ENCODE results near the gene LBR.

The LBR gene

DNA sequence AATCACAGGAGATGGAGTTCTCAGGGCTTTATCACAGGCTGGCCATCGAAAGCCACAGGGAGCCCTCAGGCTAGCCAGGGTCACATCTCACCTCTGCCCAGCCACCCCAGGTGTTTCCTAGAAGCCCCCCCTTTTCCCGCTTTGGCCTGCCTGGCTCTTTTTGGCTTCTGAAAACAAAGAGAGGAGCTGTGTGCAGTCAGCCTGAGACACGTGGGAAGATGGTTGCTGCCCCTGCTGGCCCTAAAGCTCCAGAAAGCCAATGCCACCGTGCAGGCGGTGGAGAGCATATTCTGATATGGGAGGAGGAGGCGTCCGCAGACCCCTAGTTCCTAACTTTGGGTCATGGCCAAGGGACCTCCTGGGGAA lies 18.7 kb upstream of the LBR start:
- DNase-seq (ENCODE audit: low read depth): no peak

DNA sequence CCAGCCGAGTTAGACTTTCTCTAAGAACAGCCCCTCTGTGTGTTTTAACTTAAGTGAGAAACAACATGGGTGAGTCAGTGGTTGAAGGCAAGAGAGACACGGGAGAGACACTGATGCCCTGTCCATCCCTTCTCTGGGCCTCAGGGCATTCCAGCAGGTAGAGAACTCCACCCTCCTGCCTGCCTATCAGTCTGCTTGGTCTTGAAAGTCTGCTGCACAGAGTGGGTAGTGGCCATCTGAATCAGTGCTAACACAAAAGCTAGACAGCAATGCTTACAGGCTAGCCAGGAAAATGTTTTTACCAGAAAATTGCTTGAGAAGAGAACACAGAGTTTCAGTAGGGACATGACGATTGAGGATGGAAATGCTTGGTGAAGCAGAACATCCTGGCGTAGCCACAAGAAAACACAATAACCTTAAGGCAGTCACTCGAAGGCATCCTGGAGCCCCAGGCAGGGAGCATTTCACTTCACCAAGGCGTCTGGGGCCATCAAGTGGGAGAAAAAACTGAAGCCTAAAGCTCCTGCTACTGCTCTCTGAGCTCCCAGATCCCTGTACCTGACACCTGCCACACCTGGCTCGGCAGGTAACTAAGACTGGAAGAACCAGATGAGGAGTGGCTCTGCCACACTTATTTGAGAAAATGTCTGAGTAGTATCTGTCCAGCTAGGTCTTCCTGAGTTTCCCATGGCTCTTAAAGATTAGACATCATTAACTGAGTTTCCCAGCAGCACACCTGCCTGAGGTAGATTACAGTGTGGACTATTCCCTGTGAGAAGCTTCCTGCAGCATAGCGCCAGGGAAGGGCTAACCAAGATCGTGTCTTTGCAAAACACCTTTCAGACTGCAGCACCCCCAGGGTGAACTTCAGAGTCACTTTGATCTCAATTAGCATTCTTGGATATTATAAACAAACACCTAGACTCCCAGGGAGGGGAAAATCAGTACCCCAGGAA lies 18.1 kb upstream of the LBR start:
- no peak for DNase-seq (ENCODE audit: low read depth)

DNA sequence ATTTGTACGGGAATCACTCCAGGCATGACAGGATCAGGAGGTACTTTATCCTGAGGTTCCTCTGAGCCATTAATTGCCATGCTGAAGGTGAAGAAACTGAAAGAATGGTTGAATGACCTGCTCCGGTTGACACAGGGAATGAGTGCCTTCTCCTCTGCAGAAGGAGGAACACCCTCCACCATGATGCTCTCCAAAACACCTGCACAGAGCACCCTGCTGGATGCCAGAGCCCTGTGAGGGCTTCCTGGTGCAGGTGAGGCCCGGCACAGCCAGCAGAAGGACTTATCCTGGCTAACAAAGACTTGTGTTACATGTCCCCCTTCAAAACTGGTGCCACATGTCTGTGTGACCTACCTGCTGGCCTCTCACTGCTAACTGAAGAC lies 14.3 kb upstream of the LBR start:
- DNase-seq (ENCODE audit: low read depth): no peak

DNA sequence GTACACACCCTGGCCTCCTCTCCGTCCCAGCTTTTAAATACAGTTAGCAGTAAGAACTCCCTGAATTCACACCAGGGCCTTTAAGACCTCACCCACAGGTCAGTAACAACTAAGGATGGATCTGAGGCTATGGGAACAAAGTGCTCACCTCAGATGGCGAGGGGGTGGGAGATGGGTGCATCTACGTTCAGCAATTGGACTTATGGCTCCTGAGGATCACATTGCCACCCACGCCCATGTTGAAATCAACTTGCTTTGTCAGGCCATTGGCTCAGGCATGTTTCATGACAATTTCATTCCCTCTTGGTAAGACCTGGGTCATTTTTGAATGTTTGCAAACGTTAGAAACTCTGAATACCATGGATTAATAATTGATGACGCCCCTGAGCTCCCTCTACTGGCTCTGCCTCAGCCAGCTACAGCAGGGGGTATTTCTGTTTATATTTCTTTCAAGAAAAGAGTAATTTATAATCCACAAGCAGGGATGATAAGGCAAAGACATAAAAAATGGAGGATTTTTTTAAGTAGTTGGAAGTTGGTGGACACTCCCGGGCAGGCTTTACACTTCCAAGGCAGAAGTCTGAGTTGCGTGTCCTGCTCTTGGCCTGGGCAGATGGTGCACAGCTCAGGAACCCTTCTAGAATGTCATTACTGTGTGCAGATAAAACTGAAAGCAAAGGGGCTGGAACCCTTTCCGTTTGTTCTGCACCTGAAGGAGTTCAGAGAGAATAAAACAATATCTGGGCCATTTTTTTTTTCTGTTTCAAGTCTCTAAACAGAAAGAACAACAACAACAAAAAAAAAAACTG lies 13.7 kb upstream of the LBR start:
- DNase-seq (ENCODE audit: low read depth): no peak

DNA sequence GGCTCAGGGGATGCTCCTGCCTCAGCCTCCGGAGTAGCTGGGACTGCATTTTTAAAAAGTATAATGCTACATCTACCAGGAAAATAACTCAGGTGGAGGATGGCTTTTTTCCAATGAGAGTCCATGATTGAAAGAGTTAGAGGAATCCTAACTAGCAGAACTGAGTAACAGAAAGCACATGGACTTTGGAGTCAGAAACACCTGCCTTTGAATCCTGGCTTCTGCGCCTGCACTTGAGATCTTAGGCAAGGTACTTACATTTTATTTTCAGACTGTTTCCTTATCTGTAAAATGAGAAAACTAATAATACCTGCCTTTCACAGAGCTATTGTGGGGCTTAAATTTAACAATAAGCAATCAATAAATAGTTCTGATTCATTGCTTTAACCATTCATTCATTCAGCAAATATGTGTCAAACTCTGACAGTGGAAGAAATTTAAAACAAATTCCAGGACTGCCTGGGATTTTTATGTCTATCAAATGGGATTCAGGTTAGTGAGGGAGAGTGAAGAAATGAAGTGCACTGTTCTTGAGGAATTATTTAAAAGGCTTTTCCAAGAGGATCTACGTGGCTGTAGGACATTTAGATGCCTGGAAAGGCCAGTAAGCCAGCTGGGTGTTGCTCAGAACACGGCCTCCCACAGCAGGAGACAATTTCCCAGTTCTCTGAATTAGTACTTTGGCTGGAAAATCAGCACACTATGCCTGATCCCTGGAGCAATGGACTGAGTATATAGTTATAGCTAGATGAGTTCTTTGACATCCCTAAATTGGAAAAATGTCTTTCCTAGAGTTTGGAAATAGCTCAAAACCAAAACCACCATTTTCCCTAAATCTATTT lies 12.8 kb upstream of the LBR start:
- DNase-seq (ENCODE audit: low read depth): no peak

DNA sequence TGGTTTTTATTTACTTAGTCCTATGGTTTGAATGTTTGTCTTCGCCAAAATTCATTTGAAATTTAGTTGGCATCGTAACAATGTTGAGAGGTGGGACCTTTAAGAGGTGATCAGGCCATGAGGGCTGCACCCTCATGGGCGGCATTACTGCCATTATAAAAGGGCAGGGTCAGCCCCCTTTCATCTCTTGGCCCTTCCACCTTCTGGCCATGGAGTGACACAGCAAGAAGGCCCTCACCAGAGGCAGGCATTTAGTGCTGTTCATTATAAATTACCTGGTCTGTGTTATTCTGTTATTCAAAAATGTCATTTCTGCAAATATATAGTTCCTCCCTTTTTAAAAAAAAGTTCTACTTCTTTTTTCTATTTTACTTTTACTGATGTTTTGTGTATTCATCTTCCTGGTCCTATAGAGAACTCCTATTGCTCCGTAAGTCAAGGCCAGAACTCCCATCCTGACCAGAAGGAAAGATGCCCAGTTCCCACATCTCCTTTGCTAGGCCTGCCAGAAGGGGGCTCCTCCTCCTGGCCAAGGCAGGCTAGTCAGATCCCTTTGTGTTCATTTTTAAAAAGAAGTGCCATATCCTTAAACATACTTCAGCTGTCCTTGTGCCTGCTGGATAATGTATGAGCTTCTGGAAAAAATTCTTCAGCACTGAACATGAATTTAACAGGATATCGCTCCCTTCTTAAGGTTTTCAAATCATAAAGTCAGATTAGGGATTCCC lies 10.0 kb upstream of the LBR start:
- DNase-seq (ENCODE audit: low read depth): no peak

DNA sequence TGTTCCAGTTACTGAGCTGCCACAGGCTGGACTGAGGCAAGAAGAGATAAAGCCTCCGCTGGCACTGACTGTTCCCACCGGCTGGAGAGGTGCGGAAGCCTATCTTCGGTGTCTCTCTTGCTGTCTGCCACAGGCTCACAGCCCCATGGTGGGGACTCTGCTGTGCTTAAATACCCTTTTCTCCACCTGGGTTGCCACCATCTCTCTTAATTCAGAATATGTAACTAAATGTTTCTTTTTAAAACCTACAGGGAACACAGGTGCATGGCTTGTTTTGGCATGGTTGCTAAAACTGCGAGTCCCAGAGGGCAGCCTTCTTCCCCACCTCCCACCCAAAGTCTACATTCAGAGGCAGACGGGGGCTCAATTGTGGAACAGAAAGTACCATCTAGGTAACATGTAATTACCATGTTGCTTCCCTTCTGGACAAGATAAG lies 8.1 kb upstream of the LBR start:
- no peak for DNase-seq (ENCODE audit: low read depth)

DNA sequence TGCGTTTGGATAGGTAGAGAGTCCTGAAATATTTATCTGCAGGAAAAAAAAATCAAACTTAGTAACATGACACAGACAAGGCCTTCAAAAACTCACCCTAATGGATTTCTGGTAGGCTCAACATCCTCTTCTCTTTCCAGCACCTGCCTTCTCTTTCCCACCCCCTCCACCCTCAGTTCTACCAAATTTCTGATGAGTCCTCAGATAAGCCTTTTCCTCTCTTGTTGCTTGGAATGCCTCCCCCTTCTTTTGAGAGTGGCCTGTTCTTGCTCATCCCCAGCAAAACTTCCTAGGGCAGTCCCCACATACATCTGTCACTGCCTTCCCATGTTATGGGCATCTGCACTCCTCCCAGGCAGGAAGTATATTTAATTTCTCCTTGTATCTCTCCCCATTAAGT lies 7.6 kb upstream of the LBR start:
- DNase-seq (ENCODE audit: low read depth): no peak

DNA sequence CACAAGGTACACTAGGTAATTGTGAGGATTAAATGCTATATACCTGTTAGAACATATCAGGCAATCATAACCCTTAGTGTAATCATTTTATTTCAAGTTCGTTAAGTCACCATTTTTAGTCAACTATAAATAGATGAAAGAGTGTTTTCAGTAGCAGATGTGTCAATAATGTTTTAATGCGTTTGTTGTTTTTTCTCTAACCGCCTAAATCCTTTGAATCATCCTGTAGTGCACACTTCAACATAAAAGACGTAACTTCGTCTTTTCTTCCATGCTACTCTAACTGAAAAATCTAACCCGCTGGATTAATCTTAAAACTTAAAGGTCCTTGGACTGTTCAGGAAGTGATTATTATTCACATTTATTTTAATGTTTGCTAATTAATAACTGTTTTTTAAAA lies 7.2 kb upstream of the LBR start:
- no peak for DNase-seq (ENCODE audit: low read depth)

DNA sequence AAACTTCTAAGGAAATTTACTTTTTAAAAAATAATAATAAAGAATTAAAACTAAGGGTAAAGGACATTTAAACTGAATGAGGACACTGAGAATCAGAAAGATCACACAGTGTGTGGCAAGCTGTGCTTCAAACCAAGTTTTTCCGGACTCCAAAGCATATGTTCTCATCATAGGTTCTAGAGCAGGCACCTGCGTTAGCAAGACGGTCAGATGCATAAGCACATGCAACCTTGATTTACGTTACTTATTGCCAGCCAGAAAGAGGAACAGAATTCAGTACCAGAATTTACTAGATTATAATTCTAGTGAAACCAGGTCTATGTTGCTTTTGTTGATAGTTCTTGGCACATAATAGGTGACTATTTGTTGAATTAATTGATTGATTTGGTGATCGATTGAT lies 6.2 kb upstream of the LBR start:
- no peak for DNase-seq (ENCODE audit: low read depth)

DNA sequence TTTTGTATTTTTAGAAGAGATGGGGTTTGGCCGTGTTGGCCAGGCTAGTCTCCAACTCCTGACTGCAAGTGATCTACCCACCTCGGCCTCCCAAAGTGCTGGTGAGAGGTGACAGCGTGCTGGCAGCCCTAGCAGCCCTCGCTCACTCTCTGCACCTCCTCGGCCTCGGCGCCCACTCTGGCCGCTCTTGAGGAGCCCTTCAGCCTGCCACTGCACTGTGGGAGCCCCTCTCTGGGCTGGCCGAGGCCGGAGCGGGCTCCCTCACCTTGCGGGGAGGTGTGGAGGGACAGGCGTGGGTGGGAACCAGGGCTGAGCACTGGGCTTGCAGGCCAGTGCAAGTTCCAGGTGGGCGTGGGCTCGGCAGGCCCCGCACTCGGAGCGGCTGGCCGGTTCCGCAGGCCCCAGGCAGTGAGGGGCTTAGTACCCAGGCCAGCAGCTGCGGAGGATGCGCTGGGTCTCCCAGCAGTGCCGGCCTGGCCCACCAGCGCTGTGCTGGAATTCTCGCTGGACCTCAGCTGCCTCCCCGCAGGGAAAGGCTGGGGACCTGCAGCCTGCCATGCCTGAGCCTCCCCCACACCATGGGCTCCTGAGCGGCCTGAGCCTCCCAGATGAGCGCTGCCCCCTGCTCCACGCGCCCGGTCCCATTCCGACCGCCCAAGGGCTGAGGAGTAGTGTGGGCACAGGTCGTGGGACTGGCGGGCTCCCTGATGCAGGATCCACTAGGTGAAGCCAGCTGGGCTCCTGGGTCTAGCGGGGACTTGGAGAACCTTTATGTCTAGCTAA lies 3.4 kb upstream of the LBR start:
- DNase-seq (ENCODE audit: low read depth): no peak

DNA sequence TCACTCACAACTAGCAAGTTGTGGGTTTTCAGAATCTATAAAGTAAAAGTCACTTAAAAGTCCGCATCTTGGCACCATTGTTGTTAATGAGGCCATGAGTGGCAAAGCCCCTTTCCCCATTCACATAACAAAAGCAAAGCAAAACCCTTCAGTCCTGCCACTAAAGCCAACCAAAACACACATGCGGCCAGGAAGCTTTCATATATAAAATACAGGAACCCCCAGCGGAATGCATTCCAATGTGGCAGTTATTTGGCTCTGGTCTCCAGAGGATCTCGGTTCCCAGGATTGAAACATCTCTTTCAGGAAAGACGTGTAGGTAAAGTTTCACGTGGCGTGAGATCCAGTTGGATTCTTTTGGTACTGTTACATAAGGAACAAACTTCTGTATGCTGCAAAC lies 2.5 kb upstream of the LBR start:
- DNase-seq (ENCODE audit: low read depth): no peak

DNA sequence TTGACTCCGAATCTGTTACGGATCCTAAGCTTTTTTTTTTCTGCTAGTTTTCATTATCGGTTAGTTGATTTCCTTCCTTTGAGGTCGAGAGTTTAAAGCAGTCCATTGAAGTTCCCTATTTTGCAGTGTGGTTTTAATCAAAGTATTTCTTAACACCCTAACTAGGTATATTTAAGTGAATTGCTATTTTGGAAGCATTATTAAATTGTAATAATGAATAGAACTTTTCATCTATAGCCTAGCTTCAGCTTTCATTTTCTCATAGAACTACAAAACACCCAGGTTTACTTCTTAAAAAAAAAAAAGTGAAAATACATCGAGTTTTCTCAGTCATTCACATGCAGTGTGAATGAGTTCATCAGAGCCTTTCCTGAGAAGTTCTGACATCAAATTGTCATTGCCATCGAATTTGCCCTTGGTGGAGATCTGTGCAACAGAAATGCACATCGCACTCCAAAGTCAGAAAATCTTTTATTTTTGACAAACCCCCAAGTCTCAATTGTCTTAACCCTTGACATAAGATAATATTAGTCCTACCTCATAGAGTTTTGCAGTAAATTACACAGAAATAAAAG lies 1.1 kb upstream of the LBR start:
- DNase-seq (ENCODE audit: low read depth): no peak

DNA sequence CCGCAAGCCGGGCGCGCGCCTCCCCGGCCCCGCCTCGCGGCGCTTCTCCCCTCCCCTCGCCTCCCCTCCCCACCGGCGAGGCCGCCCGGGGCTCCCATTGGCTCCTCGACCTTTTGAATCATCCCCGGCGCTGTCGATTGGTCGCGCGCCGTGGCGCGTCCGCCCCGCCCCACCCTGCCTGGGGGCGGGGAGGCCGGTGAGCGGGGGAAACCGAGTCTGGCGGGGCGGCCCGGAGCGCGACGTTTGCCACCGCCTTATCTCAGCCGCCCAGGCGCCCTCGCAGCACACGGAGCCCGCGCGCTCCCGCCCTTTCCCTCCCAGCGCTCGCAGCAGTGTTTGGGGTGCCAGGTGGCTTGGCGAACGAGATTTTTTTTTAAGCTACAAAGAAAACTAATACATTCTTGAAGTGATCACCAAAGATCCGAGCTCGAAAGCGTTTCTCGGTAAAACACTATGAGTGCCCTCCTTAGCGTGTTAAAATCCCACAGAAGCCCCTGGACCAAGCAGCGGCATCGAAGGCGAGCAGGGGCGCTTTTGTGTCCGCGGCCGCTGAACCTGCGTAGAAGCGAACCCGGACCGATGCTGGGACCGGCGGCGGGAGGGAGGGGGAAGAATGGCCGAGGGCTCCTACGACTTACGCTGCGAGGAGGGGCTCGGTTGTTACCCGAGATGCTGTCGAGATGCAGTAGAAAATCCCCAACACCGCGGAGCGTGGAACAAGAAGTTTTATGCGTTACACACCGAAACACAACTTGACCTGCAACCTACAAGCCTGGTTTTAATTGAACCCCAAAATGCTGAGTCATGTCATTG lies 436 bp upstream of the LBR start:
- no peak for DNase-seq (ENCODE audit: low read depth)

DNA sequence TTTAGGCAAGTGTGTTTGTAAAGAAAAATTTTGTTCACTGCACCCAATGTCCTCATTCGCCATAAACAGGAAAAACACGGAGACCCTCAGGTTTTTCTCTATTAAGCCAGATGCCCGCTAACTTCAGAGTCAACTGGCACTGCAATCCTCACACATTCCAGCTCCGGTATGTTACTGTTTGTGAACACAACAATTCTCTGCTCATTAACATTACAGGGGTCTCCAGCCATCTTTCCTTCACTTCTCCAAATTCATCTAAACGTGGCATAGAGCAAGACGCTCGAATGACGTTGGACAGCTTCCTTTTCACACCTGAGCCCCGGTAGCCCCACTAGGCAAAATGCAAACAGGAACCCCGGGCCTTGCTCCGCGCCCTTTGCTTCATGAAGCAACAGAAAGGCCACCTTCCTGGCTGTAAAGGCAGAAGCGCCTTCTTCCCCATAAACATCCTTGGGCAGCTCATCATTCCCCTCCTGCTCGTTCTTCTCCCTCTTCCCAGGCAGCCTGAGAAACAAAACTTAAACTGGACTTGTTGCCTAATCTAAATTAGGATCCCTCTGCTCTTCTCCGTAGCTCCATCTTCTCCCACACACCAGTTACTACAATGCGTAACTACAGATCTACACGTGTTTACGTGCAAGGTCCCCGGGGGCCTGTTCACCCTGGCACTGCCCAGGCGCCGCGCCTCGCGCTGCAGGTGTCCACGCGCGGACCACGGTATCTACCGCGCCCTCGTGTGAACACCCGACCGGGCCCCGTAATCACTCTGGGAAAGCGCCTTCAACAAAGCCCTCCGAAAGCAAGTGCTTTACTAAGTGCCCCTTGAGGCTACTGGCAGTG lies 1.2 kb downstream of the LBR start:
- no peak for DNase-seq (ENCODE audit: low read depth)

DNA sequence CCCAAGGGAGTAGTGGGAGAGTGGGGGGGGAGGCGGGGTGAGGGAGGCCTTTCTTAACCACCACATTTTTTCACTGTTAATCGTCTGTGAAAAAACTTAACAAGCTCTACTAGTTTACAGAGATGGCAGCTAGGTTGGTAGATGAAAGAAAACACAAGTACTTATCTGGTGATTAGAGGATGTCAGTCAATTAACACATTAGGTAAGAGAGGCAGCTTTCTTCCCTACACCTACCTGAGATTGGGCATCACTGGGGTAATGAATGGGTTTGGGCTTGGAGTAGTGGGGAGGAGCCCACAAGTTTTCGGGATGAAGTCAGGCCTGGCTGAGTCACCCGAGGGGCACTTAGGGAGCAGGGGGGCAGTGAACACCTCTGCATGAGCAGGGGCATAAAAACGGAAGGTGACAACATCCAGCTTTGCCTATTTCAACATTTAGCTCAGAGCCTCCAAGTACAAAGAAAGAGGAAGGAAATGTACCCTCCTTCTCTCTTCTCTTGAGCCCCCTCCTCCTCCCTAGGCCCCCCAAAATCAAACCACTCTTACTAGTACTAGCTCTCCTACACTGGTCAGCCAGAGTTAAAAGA lies 2.5 kb downstream of the LBR start:
- DNase-seq (ENCODE audit: low read depth): no peak

DNA sequence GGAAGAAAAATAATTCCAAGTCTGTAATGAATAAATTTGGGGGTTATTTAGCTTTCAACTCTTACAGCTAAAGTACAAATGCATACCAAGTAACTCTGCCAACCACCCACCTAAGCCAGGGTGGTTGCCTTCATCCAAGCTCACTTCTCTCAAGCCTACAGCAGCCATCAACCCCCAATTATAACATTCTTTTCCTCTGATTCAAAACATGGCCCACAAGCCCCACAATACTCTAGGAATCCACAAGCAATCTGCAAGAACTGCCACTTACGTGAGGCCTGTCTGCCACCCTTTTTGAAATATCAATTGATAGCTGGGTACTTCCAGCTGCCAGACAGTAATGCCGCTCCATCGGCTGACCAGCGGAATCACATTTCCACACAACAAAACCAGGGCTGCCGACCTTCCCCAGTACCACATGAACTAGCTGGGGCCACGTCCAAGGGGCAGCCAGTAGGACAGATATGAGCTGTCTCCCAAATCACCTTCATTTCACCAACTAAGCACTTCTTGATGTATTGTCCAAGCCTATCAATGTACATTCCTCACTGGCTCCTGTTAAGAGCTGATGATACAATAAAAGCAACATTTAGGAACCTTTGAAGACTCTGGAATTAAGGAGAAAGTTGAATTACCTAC lies 3.2 kb downstream of the LBR start:
- no peak for DNase-seq (ENCODE audit: low read depth)

DNA sequence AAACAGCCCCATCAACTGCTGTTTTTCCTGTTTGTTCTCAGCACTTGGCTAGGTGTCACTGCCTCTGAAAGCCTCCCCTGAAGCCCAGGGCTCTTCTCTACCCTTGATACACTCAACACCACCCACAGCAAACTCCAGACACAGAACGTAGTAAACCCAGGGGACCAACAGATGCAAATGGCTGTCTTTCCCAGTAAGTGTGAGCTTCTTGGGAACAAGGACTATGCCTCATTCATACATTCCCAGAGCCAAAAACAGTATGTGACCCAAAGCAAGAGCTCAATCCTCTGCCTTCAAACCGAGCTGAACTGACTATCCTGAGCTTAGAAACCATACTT lies 4.4 kb downstream of the LBR start:
- no peak for DNase-seq (ENCODE audit: low read depth)
